H1 (cell line): ENCODE results near the gene ASIC5. TPM values are rescaled to one million over a fixed set of nuclear protein-coding genes. Genes with fewer than 3 reads are reported as not detected.

ENCODE experiments used
- ATF2 ChIP-seq: IDR thresholded peaks from 2 replicates; pipeline ENCODE4 v1.6.1; 2012; ENCODE audit warnings: low read length, inconsistent platforms
- CBX8 ChIP-seq: fragments of 300-800, 300-1000 bp; sonication (generic); IDR thresholded peaks from 2 replicates; pipeline ENCODE4 v1.7.1; 2016; ENCODE audit warnings: low read depth, low read length, borderline replicate concordance
- CHD7 ChIP-seq: fragments of 300-600 bp; sonication (generic); IDR thresholded peaks from 2 replicates; pipeline ENCODE4 v1.7.1; 2012; ENCODE audit warnings: low read length, moderate library complexity, mild to moderate bottlenecking, inconsistent platforms; ENCODE audit not compliant: insufficient replicate concordance
- NANOG ChIP-seq: IDR thresholded peaks from 2 replicates; pipeline ENCODE4 v1.6.1; 2011; ENCODE audit warnings: low read length, low read depth, mild to moderate bottlenecking, inconsistent platforms; ENCODE audit not compliant: insufficient read depth, poor library complexity, severe bottlenecking
- PHF8 ChIP-seq: fragments of 200-600 bp; sonication (generic); conservative IDR thresholded peaks from 2 replicates; pipeline ENCODE4 v1.7.1; 2012; ENCODE audit warnings: low read depth, mild to moderate bottlenecking, inconsistent platforms, low read length, moderate library complexity
- RAD21 ChIP-seq, 2 experiments: IDR thresholded peaks in 1 of 2; conservative IDR thresholded peaks in 1 of 2; 2 replicates each; pipeline ENCODE4 v1.6.1; 2011; ENCODE audit warnings: low read depth in 2 of 2, low read length in 2 of 2, improper control_type of control experiment in 1 of 2, inconsistent platforms in 1 of 2, mild to moderate bottlenecking in 1 of 2, moderate library complexity in 1 of 2
- SP4 ChIP-seq: IDR thresholded peaks from 2 replicates; pipeline ENCODE4 v1.6.1; 2012; ENCODE audit warnings: low read length, inconsistent platforms
- polyA plus RNA-seq, 7 experiments: library from polyadenylated mRNA; depleted of rRNA in 3 of 7; stranded (reverse) in 5 of 7; unstranded in 2 of 7; fragments of >200 nt in 5 of 7; fragments of 200-250 nt in 2 of 7; gene quantifications; 1 replicate in 5 of 7; 2 replicates in 1 of 7; 4 replicates in 1 of 7; pipeline versions ENCODE4 v1.2.1 to v1.2.3, GENCODE V29; 2011 to 2013; ENCODE audit warnings: missing spikeins in 2 of 7, mixed read lengths in 2 of 7
- total RNA-seq: library from RNA; stranded (reverse); fragmentation: NEBNext Ultra II Directional; extraction: Animal tissue kit (Norgen Biotek cat#: 25700); gene quantifications from 2 replicates; pipeline ENCODE4 v1.2.1, GENCODE V29; 2021
- TF ChIP-seq, protein P1 (sequence below): IDR thresholded peaks from 2 replicates; pipeline ENCODE4 v1.6.1; 2011; ENCODE audit warnings: low read depth, mild to moderate bottlenecking, low read length; ENCODE audit not compliant: insufficient read depth

The ASIC5 gene
- total and polyA plus RNA-seq, 2 of the 8 experiments (the other 6 are each of a cell fraction or from before 2014, with no cell fraction given), result not detected

DNA sequence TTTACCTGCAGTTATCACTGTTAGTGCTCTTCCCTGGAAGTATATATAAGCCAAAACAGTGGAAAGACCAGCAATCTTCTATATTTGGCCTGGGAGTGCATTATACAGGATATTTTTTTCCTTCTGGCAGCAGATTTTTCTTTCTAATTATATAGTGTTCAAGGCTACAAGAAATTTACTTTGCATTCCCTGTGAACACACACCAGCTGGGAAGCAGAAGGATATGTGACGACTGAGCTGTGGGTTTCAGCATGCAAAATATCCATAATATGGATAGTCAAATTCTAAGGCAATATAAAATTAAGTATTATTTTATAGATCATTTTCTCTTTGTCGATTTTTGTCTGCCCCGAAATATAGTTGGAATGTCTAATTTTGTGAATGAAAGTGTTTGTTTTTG is 76.1 kb downstream of the ASIC5 start (continued):
- no peak for TF ChIP-seq CHD7
- no peak for TF ChIP-seq RAD21 (IDR thresholded peaks at IDR 0.05 in 1 of 2, conservative IDR thresholded peaks at IDR 0.05 in 1 of 2; ENCODE audit: low read depth in 2 of 2, low read length in 2 of 2)
- TF ChIP-seq CBX8, result no peak
- TF ChIP-seq, protein P1, sequence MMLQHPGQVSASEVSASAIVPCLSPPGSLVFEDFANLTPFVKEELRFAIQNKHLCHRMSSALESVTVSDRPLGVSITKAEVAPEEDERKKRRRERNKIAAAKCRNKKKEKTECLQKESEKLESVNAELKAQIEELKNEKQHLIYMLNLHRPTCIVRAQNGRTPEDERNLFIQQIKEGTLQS, result no peak
- no peak for TF ChIP-seq PHF8
- no peak for TF ChIP-seq ATF2
- TF ChIP-seq NANOG, result no peak
- TF ChIP-seq SP4, result no peak
